SK-N-SH (cell line): ENCODE measurements around the gene CD248. TPM values are rescaled to one million over a fixed set of nuclear protein-coding genes. Genes with fewer than 3 reads are reported as not detected.

Experiments used
- CTCF ChIA-PET: fragments of 300-600, 350-600 bp; formaldehyde crosslinking; extraction: SDS; loops from one replicate; lab custom pipeline; 2021; lab: Yijun Ruan, JAX
- POLR2A ChIA-PET: fragments of 350-600 bp; sonication (Branson Sonifier 250); formaldehyde crosslinking; extraction: SDS; loops from one replicate; lab custom pipeline; 2020; ENCODE audit warnings: antibody characterized with exemption, inconsistent platforms; lab: Yijun Ruan, JAX
- DNase-seq: peaks from one replicate; pipeline ENCODE4 v3.0.0; 2012
- H2AFZ ChIP-seq: fragments of 200-600 bp; sonication (generic); 2 replicates; pipeline ENCODE4 v1.8.1; 2016; ENCODE audit warnings: antibody characterized with exemption, mild to moderate bottlenecking, low read depth
- H3F3A ChIP-seq: fragments of 200-600 bp; sonication (generic); replicated peaks from 2 replicates; pipeline ENCODE3; 2016; ENCODE audit warnings: antibody characterized with exemption, mild to moderate bottlenecking; ENCODE audit not compliant: insufficient read depth
- H3K27ac ChIP-seq, 2 experiments: fragments of 200-500 bp in 1 of 2; fragments of 200-600 bp in 1 of 2; sonication (Bioruptor generic) in 1 of 2; sonication (generic), shearing (Covaris generic) in 1 of 2; 2 replicates each; pipeline versions ENCODE4 v1.5.1 to v1.6.1; 2014 to 2016; ENCODE audit warnings: low read depth in 2 of 2, inconsistent platforms in 1 of 2, low read length in 1 of 2, mild to moderate bottlenecking in 1 of 2, mixed read lengths in 1 of 2
- H3K27me3 ChIP-seq: fragments of 200-600 bp; sonication (generic), shearing (Covaris generic); 2 replicates; pipeline ENCODE4 v1.6.1; 2016; ENCODE audit warnings: mixed run types; ENCODE audit not compliant: insufficient read depth
- H3K36me3 ChIP-seq, 2 experiments: fragments of 200-500 bp in 1 of 2; fragments of 200-600 bp in 1 of 2; sonication (Bioruptor generic) in 1 of 2; sonication (generic) in 1 of 2; replicated peaks in 1 of 2; 2 replicates each; pipeline versions ENCODE3 to v1.5.1; 2014 to 2016; ENCODE audit warnings: low read length in 1 of 2, mild to moderate bottlenecking in 1 of 2; ENCODE audit not compliant: insufficient read depth in 2 of 2, control insufficient read depth in 1 of 2
- H3K4me1 ChIP-seq, 2 experiments: fragments of 200-500 bp in 1 of 2; fragments of 200-600 bp in 1 of 2; sonication (Bioruptor generic) in 1 of 2; sonication (generic), shearing (Covaris generic) in 1 of 2; 2 replicates each; pipeline versions ENCODE4 v1.5.1 to v1.6.1; 2014 to 2016; ENCODE audit warnings: low read depth in 1 of 2, low read length in 1 of 2, mixed run types in 1 of 2; ENCODE audit not compliant: insufficient read depth in 2 of 2, control insufficient read depth in 1 of 2
- H3K4me2 ChIP-seq: fragments of 200-600 bp; sonication (generic), shearing (Covaris generic); 2 replicates; pipeline ENCODE4 v1.6.1; 2017; ENCODE audit warnings: mixed run types
- H3K4me3 ChIP-seq, 2 experiments: fragments of 200-500 bp in 1 of 2; fragments of 200-600 bp in 1 of 2; sonication (Bioruptor generic) in 1 of 2; sonication (generic), shearing (Covaris generic) in 1 of 2; 2 replicates each; pipeline versions ENCODE4 v1.5.1 to v1.8.1; 2014 to 2016; ENCODE audit warnings: low read depth in 2 of 2, inconsistent platforms in 1 of 2, low read length in 1 of 2, mild to moderate bottlenecking in 1 of 2, mixed read lengths in 1 of 2, moderate library complexity in 1 of 2
- H3K79me2 ChIP-seq: fragments of 200-600 bp; sonication (generic); 2 replicates; pipeline ENCODE4 v1.8.1; 2017; ENCODE audit warnings: mild to moderate bottlenecking; ENCODE audit not compliant: insufficient read depth
- H3K9ac ChIP-seq: fragments of 200-600 bp; sonication (generic); 2 replicates; pipeline ENCODE4 v1.6.1; 2017; ENCODE audit warnings: mixed run types
- H3K9me2 ChIP-seq: fragments of 200-600 bp; sonication (generic); 2 replicates; pipeline ENCODE4 v1.6.1; 2017; ENCODE audit warnings: mixed run types
- H3K9me3 ChIP-seq: fragments of 200-600 bp; sonication (generic); 2 replicates; pipeline ENCODE4 v1.6.1; 2017; ENCODE audit warnings: mixed run types, mild to moderate bottlenecking, moderate library complexity
- H4K20me1 ChIP-seq: fragments of 200-600 bp; sonication (generic); 2 replicates; pipeline ENCODE4 v1.6.1; 2017; ENCODE audit warnings: mild to moderate bottlenecking, mixed run types; ENCODE audit not compliant: insufficient read depth
- EZH2phosphoT487 ChIP-seq: fragments of 200-600 bp; sonication (generic); IDR thresholded peaks from 2 replicates; pipeline ENCODE4 v1.6.1; 2017; ENCODE audit warnings: low read depth, mixed run types, mild to moderate bottlenecking, antibody characterized with exemption, moderate library complexity, borderline replicate concordance
- FOSL2 ChIP-seq: IDR thresholded peaks from 2 replicates; pipeline ENCODE4 v1.4.0; 2012; ENCODE audit warnings: low read depth, mild to moderate bottlenecking, moderate library complexity, borderline replicate concordance
- FOXJ3 ChIP-seq: sonication (generic); formaldehyde crosslinking; IDR thresholded peaks from 2 replicates; pipeline ENCODE4 v1.5.1; 2020; ENCODE audit warnings: mild to moderate bottlenecking, missing genetic modification reagents
- FOXM1 ChIP-seq: IDR thresholded peaks from 2 replicates; pipeline ENCODE4 v1.4.0; 2012; ENCODE audit warnings: low read depth, mild to moderate bottlenecking
- GABPA ChIP-seq: IDR thresholded peaks from 2 replicates; pipeline ENCODE4 v1.4.0; 2012; ENCODE audit warnings: low read depth, mild to moderate bottlenecking
- GATA2 ChIP-seq: sonication (generic); formaldehyde crosslinking; IDR thresholded peaks from 2 replicates; pipeline ENCODE4 v1.5.0; 2020; ENCODE audit warnings: mild to moderate bottlenecking, missing genetic modification reagents
- IRF3 ChIP-seq: fragments of 150-350 bp; IDR thresholded peaks from 2 replicates; pipeline ENCODE4 v1.6.1; 2016; ENCODE audit warnings: mild to moderate bottlenecking, low read depth, low read length
- JUND ChIP-seq: IDR thresholded peaks from 2 replicates; pipeline ENCODE4 v1.4.0; 2012
- MAX ChIP-seq: IDR thresholded peaks from 2 replicates; pipeline ENCODE4 v1.4.0; 2012; ENCODE audit warnings: low read depth
- NFIC ChIP-seq: IDR thresholded peaks from 2 replicates; pipeline ENCODE4 v1.4.0; 2012; ENCODE audit warnings: borderline replicate concordance
- NRF1 ChIP-seq: IDR thresholded peaks from 2 replicates; pipeline ENCODE4 v1.6.1; 2012; ENCODE audit warnings: low read depth, mild to moderate bottlenecking, low read length
- PBX3 ChIP-seq: IDR thresholded peaks from 2 replicates; pipeline ENCODE4; 2012
- RAD21 ChIP-seq: IDR thresholded peaks from 2 replicates; pipeline ENCODE4 v1.6.1; 2012; ENCODE audit warnings: mild to moderate bottlenecking, low read length
- RCOR1 ChIP-seq: fragments of 150-350 bp; IDR thresholded peaks from 2 replicates; pipeline ENCODE4 v1.6.1; 2017; ENCODE audit warnings: antibody characterized with exemption, low read length
- SMC3 ChIP-seq: IDR thresholded peaks from 2 replicates; pipeline ENCODE4 v1.6.1; 2012; ENCODE audit warnings: low read depth, low read length, improper control_type of control experiment
- TAF1 ChIP-seq: IDR thresholded peaks from 2 replicates; pipeline ENCODE4 v1.6.1; 2012; ENCODE audit warnings: low read depth, mild to moderate bottlenecking, low read length, moderate library complexity, borderline replicate concordance
- TCF12 ChIP-seq: IDR thresholded peaks from 2 replicates; pipeline ENCODE4 v1.4.0; 2012
- TEAD4 ChIP-seq: IDR thresholded peaks from 2 replicates; pipeline ENCODE4 v1.4.0; 2012; ENCODE audit warnings: mild to moderate bottlenecking, borderline replicate concordance; ENCODE audit not compliant: insufficient read depth
- YY1 ChIP-seq: IDR thresholded peaks from 2 replicates; pipeline ENCODE4 v1.4.0; 2012; ENCODE audit warnings: low read depth, mild to moderate bottlenecking
- ZBTB33 ChIP-seq: IDR thresholded peaks from 2 replicates; pipeline ENCODE4 v1.4.0; 2012; ENCODE audit warnings: low read depth, borderline replicate concordance
- WGBS: methylation state at CpG from one replicate; pipeline ENCODE4 v1.1.6; 2017; ENCODE audit warnings: low lambda C conversion rate; 5-methylcytosine and 5-hydroxymethylcytosine counted together
- polyA plus RNA-seq, 3 experiments: library from polyadenylated mRNA; depleted of rRNA; stranded (reverse); fragments of >200 nt; gene quantifications; 2 replicates each; pipeline ENCODE4 v1.2.3, GENCODE V29; 2012

Gene CD248
- polyA plus RNA-seq, 1 of the 3 experiments (the other 2 are of a cell fraction), result 7.7 TPM

GRCh38 chr11:66345316-66345649 lies 28.4 kb upstream of the CD248 start:
- Histone ChIP-seq H2AFZ (peak overlapping the region; percentile 94), H3K27ac (peak overlapping the region; percentile 72 to 85), H3K79me2 (peaks cover 27% of the 10 kb centered on the region), H3K4me1 (peaks cover 24 to 37% of the 10 kb centered on the region in 2 experiments; a peak in 3 of 4 replicates), H4K20me1 (no peaks in the 10 kb centered on the region), H3K9ac (peak overlapping the region; percentile 91), H3K9me3 (no peaks in the 10 kb centered on the region), H3K27me3 (no peaks in the 10 kb centered on the region), H3K36me3 (peaks cover 3 to 19% of the 10 kb centered on the region in 2 experiments), H3K4me3 (peak overlapping the region; percentile 95 to 96), H3F3A (peaks cover 14% of the 10 kb centered on the region), H3K4me2 (peak overlapping the region; percentile 96), H3K9me2 (no peaks in the 10 kb centered on the region)
- TF ChIP-seq FOSL2 (no peak), IRF3 (no peak), NFIC (no peak), TEAD4 (no peak), ZBTB33 (no peak), JUND (no peak), EZH2phosphoT487 (no peak), TAF1 (no peak), YY1 (no peak), SMC3 (no peak), PBX3 (no peak), GABPA (no peak), TCF12 (no peak), GATA2 (CRISPR knock-in tag) (no peak), NRF1 (no peak), MAX (no peak), FOXJ3 (CRISPR knock-in tag) (no peak), RAD21 (no peak), RCOR1 (no peak; the same call in 1 of the 2 replicates), FOXM1 (no peak)
- ChIA-PET POLR2A (interaction anchor here (3.8 kb wide), 1 partner anchor 33 kb away, joined by 19 read pairs; no protein-coding TSS in a partner anchor), CTCF (interaction anchor here (2.1 to 6.6 kb wide), 6 partner anchors 11 to 63 kb away, joined by 7 to 62 read pairs (median 18); partner anchors contain the start of gene RIN1)
- no peak for DNase-seq
- 0% methylated on average over 3 of the region's 7 CpGs for WGBS
